Gastrocnemius medialis (tissue), 4 donors: ENCODE results near the gene GPR142.

Source experiments
- POLR2A ChIP-seq, 2 donors: fragments of 450-650 bp; IDR thresholded peaks; one replicate each; pipeline ENCODE4 v1.6.1; 2017; ENCODE audit warnings: antibody characterized with exemption in 2 of 2, mild to moderate bottlenecking in 2 of 2, moderate library complexity in 2 of 2
- TF ChIP-seq, protein P1 (sequence below), 5 experiments: fragments of 450-650 bp in 3 of 5; fragments of 200-600 bp in 2 of 5; sonication (generic) in 2 of 5; IDR thresholded peaks in 4 of 5; conservative IDR thresholded peaks in 1 of 5; 1 replicate in 4 of 5; 2 replicates in 1 of 5; pipeline ENCODE4 v1.5.1; 2016 to 2019; ENCODE audit warnings: antibody characterized with exemption in 5 of 5, mild to moderate bottlenecking in 3 of 5, moderate library complexity in 3 of 5

GRCh38 chr17:74404218-74404617, 36.9 kb downstream of the GPR142 start:
- TF ChIP-seq POLR2A (IDR thresholded peaks at IDR 0.05) = no peak
- TF ChIP-seq, protein P1, sequence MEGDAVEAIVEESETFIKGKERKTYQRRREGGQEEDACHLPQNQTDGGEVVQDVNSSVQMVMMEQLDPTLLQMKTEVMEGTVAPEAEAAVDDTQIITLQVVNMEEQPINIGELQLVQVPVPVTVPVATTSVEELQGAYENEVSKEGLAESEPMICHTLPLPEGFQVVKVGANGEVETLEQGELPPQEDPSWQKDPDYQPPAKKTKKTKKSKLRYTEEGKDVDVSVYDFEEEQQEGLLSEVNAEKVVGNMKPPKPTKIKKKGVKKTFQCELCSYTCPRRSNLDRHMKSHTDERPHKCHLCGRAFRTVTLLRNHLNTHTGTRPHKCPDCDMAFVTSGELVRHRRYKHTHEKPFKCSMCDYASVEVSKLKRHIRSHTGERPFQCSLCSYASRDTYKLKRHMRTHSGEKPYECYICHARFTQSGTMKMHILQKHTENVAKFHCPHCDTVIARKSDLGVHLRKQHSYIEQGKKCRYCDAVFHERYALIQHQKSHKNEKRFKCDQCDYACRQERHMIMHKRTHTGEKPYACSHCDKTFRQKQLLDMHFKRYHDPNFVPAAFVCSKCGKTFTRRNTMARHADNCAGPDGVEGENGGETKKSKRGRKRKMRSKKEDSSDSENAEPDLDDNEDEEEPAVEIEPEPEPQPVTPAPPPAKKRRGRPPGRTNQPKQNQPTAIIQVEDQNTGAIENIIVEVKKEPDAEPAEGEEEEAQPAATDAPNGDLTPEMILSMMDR (IDR thresholded peaks at IDR 0.05 in 4 of 5, conservative IDR thresholded peaks at IDR 0.05 in 1 of 5) = no peak
